SK-N-MC (cell line): ENCODE measurements around the gene CHRNA4.

Source experiments
- DNase-seq: peaks from one replicate; pipeline ENCODE4 v3.0.0-alpha.2; 2011; ENCODE audit warnings: low read depth, low spot score
- H3K27ac ChIP-seq: fragments of 200-600 bp; sonication (generic); 2 replicates; pipeline ENCODE4 v1.5.1; 2016; ENCODE audit warnings: mixed run types
- H3K36me3 ChIP-seq: fragments of 200-600 bp; sonication (generic); 2 replicates; pipeline ENCODE4 v1.6.1; 2017; ENCODE audit warnings: antibody characterized with exemption, low read length, mixed read lengths; ENCODE audit not compliant: insufficient read depth
- H3K4me3 ChIP-seq: fragments of 200-600 bp; sonication (generic); 2 replicates; pipeline ENCODE4 v1.5.1; 2016
- H3K9ac ChIP-seq: fragments of 200-600 bp; sonication (generic); 2 replicates; pipeline ENCODE4 v1.8.0; 2017; ENCODE audit warnings: mixed run types, mixed read lengths; ENCODE audit not compliant: insufficient read length
- H3K9me3 ChIP-seq: fragments of 200-600 bp; sonication (generic); 2 replicates; pipeline ENCODE4 v1.6.1; 2017; ENCODE audit warnings: low read depth, mild to moderate bottlenecking, antibody characterized with exemption, low read length, moderate library complexity, mixed read lengths
- EZH2 ChIP-seq: fragments of 200-600 bp; sonication (generic); IDR thresholded peaks from one replicate; pipeline ENCODE4 v1.6.1; 2017; ENCODE audit warnings: antibody characterized with exemption
- FOXP2 ChIP-seq: optimal IDR thresholded peaks from 2 replicates; pipeline ENCODE3; 2011; ENCODE audit warnings: mild to moderate bottlenecking, moderate library complexity; ENCODE audit not compliant: insufficient read depth; ENCODE audit errors: extremely low read length, control extremely low read depth
- POLR2AphosphoS5 ChIP-seq: IDR thresholded peaks from 2 replicates; pipeline ENCODE4 v1.6.1; 2012; ENCODE audit warnings: mild to moderate bottlenecking, low read depth, low read length, borderline replicate concordance

CHRNA4 gene

DNA sequence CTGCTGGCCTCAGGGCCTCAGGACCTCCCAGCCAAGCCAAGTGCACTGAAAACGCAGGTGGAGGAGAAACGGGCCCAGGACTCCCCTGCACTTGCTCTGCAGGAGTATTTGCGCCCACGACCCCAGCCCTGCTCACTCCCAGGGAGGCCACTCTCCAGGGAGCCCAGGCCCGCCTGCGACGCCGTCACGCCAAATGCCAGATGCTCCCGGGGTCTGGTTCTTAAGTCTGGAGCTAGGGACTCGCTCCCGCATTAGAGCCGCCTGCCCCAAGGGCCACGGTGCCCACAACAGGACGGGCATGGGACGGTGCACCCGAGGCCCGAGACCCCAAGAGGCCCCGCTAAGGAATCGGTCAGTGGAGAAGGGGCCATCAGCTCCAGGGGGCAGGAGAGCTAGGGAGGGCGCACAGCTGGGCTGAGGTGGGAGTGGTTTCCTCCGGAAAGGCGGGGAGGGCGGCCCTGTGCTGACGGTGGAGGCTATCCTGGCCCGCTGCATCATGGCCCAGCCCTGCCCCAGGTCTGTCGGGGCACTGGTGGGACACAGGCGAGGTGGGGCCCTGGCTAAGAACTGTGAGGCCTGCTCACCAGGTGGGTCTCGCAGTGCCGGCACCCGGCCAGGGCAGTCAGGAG is 44.1 kb upstream of the CHRNA4 start:
- Histone ChIP-seq H3K9me3 (no peaks in the 10 kb centered on the region), H3K9ac (no peak overlapping the region), H3K27ac (no peak overlapping the region), H3K36me3 (no peaks in the 10 kb centered on the region), H3K4me3 (no peak overlapping the region)
- DNase-seq: no peak
- TF ChIP-seq FOXP2: no peak
- TF ChIP-seq POLR2AphosphoS5: no peak
- no peak for TF ChIP-seq EZH2

- DNase-seq: no peak
- TF ChIP-seq FOXP2 (no peak), POLR2AphosphoS5 (no peak), EZH2 (no peak)
- H3K9ac ChIP-seq: no peak overlapping the region
- no peak overlapping the region for H3K4me3 ChIP-seq
- no peak overlapping the region for H3K27ac ChIP-seq
- no peaks in the 10 kb centered on the region for H3K9me3 ChIP-seq
- no peaks in the 10 kb centered on the region for H3K36me3 ChIP-seq
Observed at GRCh38 chr20:63404129-63405085, 43.3 kb upstream of the CHRNA4 start.

- no peaks in the 10 kb centered on the region for H3K36me3 ChIP-seq
- no peak overlapping the region for H3K27ac ChIP-seq
- no peak overlapping the region for H3K9ac ChIP-seq
- H3K4me3 ChIP-seq: no peak overlapping the region
- no peak for TF ChIP-seq EZH2
- no peak for TF ChIP-seq FOXP2
- TF ChIP-seq POLR2AphosphoS5: no peak
- no peaks in the 10 kb centered on the region for H3K9me3 ChIP-seq
- no peak for DNase-seq
Observed at GRCh38 chr20:63403403-63404105, 42.4 kb upstream of the CHRNA4 start.

DNA sequence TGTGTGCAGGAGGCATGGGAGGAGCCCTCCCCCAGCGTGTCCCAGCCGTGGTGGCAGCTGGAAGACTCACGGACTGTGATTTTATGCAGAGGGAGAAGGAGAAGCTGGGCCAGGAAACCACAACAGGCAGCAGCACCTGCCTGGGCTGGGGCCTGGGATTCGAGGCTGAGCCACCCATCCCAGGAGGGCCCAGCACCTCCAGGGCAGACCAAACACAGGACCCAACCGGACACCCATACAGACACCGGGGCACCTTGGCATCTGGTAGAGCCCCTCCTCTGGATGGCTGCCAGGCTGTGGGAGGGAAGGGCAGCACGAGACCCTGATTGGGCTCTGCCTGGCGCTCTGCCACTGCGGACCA is 41.7 kb upstream of the CHRNA4 start:
- Histone ChIP-seq H3K36me3 (no peaks in the 10 kb centered on the region), H3K9ac (no peak overlapping the region), H3K4me3 (no peak overlapping the region), H3K9me3 (no peaks in the 10 kb centered on the region), H3K27ac (no peak overlapping the region)
- no peak for DNase-seq
- TF ChIP-seq FOXP2: no peak
- no peak for TF ChIP-seq EZH2
- no peak for TF ChIP-seq POLR2AphosphoS5

DNA sequence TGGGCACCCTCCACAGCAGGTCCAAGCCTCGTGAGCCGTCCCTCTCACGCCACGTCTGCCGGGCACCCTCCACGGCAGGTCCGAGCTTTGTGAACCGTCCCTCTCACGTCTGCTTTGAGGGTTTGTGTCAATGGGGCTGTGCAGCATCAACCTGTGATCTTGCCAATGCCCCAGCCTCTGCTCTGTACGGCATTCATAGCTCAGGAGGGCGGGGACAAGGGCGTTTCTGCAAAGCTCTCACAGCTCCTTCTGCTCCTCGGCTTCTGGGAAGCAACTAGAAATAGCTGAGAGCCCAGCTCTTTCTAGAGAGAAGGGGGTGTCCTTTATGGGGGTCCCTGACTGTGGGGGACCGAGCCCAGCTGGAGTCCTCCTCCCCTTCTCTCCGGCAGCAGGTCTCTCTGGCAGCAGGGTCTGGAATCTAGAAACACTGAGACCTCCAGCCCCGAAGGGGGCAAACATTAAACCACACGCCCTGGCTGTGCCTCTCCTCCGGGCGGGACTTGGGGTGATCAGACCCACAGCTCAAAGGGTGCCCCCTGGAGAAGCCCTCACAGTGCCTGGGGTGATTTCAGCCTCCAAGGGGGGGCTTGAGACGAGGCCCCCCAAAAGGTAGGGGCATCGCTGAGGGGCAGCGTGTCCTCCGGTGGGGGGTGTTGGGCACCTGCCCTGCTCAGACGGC is 41.2 kb upstream of the CHRNA4 start:
- no peak for TF ChIP-seq POLR2AphosphoS5
- no peak for TF ChIP-seq FOXP2
- TF ChIP-seq EZH2: no peak
- no peak for DNase-seq
- Histone ChIP-seq H3K9me3 (no peaks in the 10 kb centered on the region), H3K4me3 (no peak overlapping the region), H3K9ac (no peak overlapping the region), H3K27ac (no peak overlapping the region), H3K36me3 (no peaks in the 10 kb centered on the region)

- no peak for DNase-seq
- Histone ChIP-seq H3K27ac (no peak overlapping the region), H3K9ac (no peak overlapping the region), H3K9me3 (no peaks in the 10 kb centered on the region), H3K4me3 (no peak overlapping the region), H3K36me3 (no peaks in the 10 kb centered on the region)
- no peak for TF ChIP-seq FOXP2
Observed at GRCh38 chr20:63401384-63402110, 40.4 kb upstream of the CHRNA4 start.

DNA sequence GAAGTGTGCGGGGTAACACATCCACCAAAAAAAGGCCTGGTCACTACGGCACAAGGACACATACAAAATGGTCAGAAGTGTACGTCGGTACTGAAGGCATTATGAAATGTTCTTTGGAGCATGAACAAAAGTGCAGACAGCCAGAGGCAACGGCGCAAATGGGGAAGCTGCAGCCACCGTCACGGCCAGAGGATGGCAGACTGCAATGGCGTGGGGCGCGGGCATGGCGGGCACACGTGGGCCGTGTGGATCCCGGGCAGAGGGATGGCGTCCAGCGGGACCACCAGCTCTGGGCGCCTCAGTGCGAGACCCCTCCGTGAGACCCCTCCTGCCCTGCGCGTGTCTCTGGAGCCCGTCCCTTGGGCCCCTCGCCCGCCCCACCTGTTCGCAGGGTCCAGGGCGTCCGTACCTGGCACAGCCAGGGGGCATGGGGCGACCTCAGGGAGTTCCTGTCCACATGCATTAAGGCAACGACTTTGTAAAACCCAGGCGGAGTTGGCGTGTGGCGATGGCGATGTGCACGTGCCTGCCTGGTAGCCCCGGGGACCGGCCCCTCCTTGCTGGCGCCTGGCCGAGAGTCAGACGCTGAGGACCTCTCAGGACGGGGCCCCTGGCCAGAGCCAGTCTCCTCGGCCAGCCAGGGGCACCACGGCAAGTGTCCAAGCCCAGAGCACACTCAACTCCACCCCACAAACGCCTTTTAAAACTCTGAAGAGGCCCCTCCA is 39.5 kb upstream of the CHRNA4 start:
- no peaks in the 10 kb centered on the region for H3K9me3 ChIP-seq
- no peak overlapping the region for H3K27ac ChIP-seq
- H3K9ac ChIP-seq: no peak overlapping the region
- DNase-seq: no peak
- no peaks in the 10 kb centered on the region for H3K36me3 ChIP-seq
- TF ChIP-seq POLR2AphosphoS5: no peak
- no peak for TF ChIP-seq EZH2
- no peak for TF ChIP-seq FOXP2
- H3K4me3 ChIP-seq: no peak overlapping the region
